GM10248 (cell line): ENCODE measurements around the gene RNF130.
A peak's percentile ranks its signal among the peaks of the same experiment; 100 is the strongest.
"Not testable (repeated sequence)": the region's sequence is repeated elsewhere in the genome, so short reads cannot be mapped to it uniquely, and the experiment has no call there.

Experiments used
- CTCF ChIA-PET: fragments of 300-600 bp; sonication (Branson Sonifier 250); formaldehyde crosslinking; extraction: SDS; loops from one replicate; lab custom pipeline; 2021; ENCODE audit warnings: antibody characterized with exemption; lab: Yijun Ruan, JAX
- POLR2A ChIA-PET: fragments of 350-650 bp; sonication (Branson Sonifier 250); formaldehyde crosslinking; extraction: SDS; loops from one replicate; lab custom pipeline; 2020; ENCODE audit warnings: antibody characterized with exemption; lab: Yijun Ruan, JAX
- DNase-seq: peaks from one replicate; pipeline ENCODE4 v3.0.0; 2012; ENCODE audit errors: extremely low spot score
- TF ChIP-seq, protein P1 (sequence below): IDR thresholded peaks from 2 replicates; pipeline ENCODE4 v1.5.1; 2012; ENCODE audit warnings: mild to moderate bottlenecking, low read depth; ENCODE audit errors: extremely low read depth, missing control alignments, control extremely low read depth

Gene RNF130

GRCh38 chr5:180093651-180094382 lies 22.3 kb upstream of the RNF130 start:
- TF ChIP-seq, protein P1, sequence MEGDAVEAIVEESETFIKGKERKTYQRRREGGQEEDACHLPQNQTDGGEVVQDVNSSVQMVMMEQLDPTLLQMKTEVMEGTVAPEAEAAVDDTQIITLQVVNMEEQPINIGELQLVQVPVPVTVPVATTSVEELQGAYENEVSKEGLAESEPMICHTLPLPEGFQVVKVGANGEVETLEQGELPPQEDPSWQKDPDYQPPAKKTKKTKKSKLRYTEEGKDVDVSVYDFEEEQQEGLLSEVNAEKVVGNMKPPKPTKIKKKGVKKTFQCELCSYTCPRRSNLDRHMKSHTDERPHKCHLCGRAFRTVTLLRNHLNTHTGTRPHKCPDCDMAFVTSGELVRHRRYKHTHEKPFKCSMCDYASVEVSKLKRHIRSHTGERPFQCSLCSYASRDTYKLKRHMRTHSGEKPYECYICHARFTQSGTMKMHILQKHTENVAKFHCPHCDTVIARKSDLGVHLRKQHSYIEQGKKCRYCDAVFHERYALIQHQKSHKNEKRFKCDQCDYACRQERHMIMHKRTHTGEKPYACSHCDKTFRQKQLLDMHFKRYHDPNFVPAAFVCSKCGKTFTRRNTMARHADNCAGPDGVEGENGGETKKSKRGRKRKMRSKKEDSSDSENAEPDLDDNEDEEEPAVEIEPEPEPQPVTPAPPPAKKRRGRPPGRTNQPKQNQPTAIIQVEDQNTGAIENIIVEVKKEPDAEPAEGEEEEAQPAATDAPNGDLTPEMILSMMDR, result no peak
- POLR2A ChIA-PET, result no interaction called here
- no peak for DNase-seq
- CTCF ChIA-PET, result no interaction called here

DNA sequence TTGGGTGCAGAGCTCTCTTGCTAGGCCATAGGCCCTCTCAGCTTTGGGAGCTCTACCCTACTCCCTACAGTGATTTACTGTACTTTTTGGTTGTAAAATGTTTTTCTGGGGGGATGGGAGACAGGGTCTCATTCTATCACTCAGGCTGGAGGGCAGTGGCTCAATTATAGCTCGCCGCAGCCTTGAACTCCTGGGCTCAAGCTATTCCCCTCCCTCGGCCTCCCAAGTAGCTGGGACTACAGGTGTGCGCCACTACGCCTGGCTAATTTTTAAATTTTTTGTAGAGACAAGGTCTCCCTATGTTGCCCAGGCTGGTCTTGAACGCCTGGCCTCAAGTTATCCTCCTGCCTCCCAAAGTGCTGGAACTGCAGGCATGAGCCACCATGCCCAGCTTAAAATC lies 21.7 kb upstream of the RNF130 start:
- TF ChIP-seq, protein P1, result no peak
- CTCF ChIA-PET, result no interaction called here
- no peak for DNase-seq
- POLR2A ChIA-PET, result no interaction called here

- POLR2A ChIA-PET, result interaction anchor here (0.6 kb wide), 1 partner anchor 263 kb away, joined by 3 read pairs; no protein-coding TSS in a partner anchor
Observed at GRCh38 chr5:180090769-180091546, 19.4 kb upstream of the RNF130 start.

DNA sequence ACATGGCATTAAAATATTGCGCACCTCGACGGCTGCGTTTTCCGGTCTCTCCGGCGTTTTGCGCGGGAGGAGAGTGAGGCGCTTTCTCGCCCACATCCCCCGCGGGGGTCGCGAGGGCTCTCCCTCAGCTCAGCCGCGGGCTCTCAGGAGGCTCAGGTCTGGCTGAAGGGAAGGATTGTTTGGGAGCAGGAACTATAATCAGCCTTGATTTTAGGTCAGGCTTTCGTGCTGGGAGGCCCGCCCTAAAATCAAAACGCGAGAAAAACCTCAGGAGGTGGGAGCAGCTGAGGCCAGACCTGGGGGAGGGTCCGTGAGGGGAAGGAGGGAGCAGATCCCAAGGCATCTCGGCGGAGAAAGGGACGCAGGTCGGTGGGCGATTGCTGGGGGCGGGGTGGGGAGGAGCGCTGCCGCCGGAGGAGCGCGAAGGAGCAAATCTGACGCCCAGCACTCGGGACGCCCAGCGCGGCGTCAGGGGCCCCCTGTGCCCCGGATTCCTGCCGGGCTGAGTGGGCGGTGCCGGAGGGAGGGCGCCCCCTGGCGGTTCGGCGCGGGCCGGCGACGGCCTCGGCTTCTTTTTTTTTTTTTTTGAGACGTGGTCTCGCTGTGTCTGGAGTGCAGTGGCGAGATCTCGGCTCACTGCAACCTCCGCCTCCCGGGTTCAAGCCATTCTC lies 18.7 kb upstream of the RNF130 start:
- POLR2A ChIA-PET, result no interaction called here
- TF ChIP-seq, protein P1, result peak; percentile 70
- CTCF ChIA-PET, result interaction anchor here (0.7 to 2.1 kb wide), 4 partner anchors 8 to 834 kb away, joined by 3 to 12 read pairs (median 6); no protein-coding TSS in a partner anchor
- DNase-seq, result peak; percentile 64

More at GRCh38 chr5:180090769-180091546, 19.4 kb upstream of the RNF130 start:
- DNase-seq, result no peak
- TF ChIP-seq, protein P1, result peak; percentile 15
- CTCF ChIA-PET, result interaction anchor here (1.1 to 2.1 kb wide), 6 partner anchors 9 to 221 kb away, joined by 3 to 12 read pairs (median 4); no protein-coding TSS in a partner anchor

- DNase-seq, POLR2A ChIA-PET: not testable (repeated sequence)
- CTCF ChIA-PET, result interaction anchor here (0.7 kb wide), 1 partner anchor 835 kb away, joined by 3 read pairs; no protein-coding TSS in a partner anchor
Observed at GRCh38 chr5:180089628-180090027, 18.1 kb upstream of the RNF130 start.

DNA sequence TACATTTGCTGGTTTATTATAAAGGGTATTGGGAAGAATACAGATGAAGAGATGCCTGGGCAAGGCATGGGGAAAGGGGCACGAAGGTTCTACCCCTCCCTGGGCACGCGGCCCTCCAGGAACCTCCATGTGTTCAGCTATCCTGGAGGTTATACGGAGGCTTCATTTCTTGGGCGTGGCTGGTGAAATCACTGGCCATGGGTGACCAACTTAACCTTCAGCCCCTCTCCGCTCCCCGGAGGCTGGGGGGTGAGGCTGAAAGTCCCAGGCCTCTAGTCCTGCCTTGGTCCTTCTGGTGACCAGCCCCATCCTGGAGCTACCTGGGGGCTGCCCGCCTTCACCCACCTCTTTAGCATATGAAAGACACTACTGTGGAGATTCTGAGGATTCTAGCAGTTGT lies 17.0 kb upstream of the RNF130 start:
- TF ChIP-seq, protein P1, result no peak
- CTCF ChIA-PET, result no interaction called here
- POLR2A ChIA-PET, result no interaction called here
- DNase-seq, result no peak
